Astrocyte (in vitro differentiated cells and primary cell): Measurements from ENCODE around the gene C1QL2.

Experiments
- EZH2 ChIP-seq: IDR thresholded peaks from 2 replicates; pipeline ENCODE4 v1.6.1; 2012; ENCODE audit warnings: mild to moderate bottlenecking, low read length, inconsistent platforms; ENCODE audit not compliant: insufficient read depth
- TF ChIP-seq, protein P1 (sequence below): IDR thresholded peaks from 2 replicates; pipeline ENCODE4 v1.5.1; 2011; ENCODE audit warnings: low read depth, mild to moderate bottlenecking, inconsistent platforms, low read length, moderate library complexity; ENCODE audit not compliant: insufficient read depth

- TF ChIP-seq, protein P1, sequence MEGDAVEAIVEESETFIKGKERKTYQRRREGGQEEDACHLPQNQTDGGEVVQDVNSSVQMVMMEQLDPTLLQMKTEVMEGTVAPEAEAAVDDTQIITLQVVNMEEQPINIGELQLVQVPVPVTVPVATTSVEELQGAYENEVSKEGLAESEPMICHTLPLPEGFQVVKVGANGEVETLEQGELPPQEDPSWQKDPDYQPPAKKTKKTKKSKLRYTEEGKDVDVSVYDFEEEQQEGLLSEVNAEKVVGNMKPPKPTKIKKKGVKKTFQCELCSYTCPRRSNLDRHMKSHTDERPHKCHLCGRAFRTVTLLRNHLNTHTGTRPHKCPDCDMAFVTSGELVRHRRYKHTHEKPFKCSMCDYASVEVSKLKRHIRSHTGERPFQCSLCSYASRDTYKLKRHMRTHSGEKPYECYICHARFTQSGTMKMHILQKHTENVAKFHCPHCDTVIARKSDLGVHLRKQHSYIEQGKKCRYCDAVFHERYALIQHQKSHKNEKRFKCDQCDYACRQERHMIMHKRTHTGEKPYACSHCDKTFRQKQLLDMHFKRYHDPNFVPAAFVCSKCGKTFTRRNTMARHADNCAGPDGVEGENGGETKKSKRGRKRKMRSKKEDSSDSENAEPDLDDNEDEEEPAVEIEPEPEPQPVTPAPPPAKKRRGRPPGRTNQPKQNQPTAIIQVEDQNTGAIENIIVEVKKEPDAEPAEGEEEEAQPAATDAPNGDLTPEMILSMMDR: no peak
- TF ChIP-seq EZH2: no peak
Observed at GRCh38 chr2:119155633-119156032, 2.9 kb downstream of the C1QL2 start.
